H1 (cell line): Measurements from ENCODE around the gene TPRX1. TPM values are rescaled to one million over a fixed set of nuclear protein-coding genes. Genes with fewer than 3 reads are reported as not detected.

Experiments
- CTCF ChIA-PET: fragments of 300-600 bp; sonication (Branson Sonifier 250); formaldehyde crosslinking; loops from one replicate; lab custom pipeline; 2021; ENCODE audit not compliant: partially characterized antibody; lab: Charles Lee
- POLR2A ChIA-PET: fragments of 300-600 bp; sonication (Branson Sonifier 250); formaldehyde crosslinking; loops from one replicate; lab custom pipeline; 2021; ENCODE audit warnings: inconsistent platforms; ENCODE audit not compliant: partially characterized antibody; lab: Charles Lee
- DNase-seq, 2 experiments: peaks; one replicate each; pipeline versions ENCODE4 v3.0.0 to v3.0.0-alpha.2; 2010 to 2022; ENCODE audit warnings: low spot score in 2 of 2, low read depth in 1 of 2, mixed read lengths in 1 of 2
- FAIRE-seq: peaks from 2 replicates; lab custom pipeline; 2011; peaks lifted over from hg19 to GRCh38; lab: Jason Lieb, UNC
- H2AFZ ChIP-seq: 2 replicates; pipeline ENCODE4 v1.8.1; 2012; ENCODE audit warnings: low read length, inconsistent platforms
- H2AK5ac ChIP-seq: 2 replicates; pipeline ENCODE4 v1.6.1; 2013; ENCODE audit warnings: low read depth, low read length
- H2BK120ac ChIP-seq: replicated peaks from 2 replicates; pipeline ENCODE3; 2013; ENCODE audit warnings: low read depth, low read length, inconsistent platforms
- H2BK12ac ChIP-seq: 2 replicates; pipeline ENCODE4 v1.6.1; 2013; ENCODE audit warnings: low read depth, low read length
- H2BK15ac ChIP-seq: 2 replicates; pipeline ENCODE4 v1.6.1; 2013; ENCODE audit warnings: low read length
- H2BK20ac ChIP-seq: 2 replicates; pipeline ENCODE4 v1.6.1; 2013; ENCODE audit warnings: low read length
- H2BK5ac ChIP-seq: 2 replicates; pipeline ENCODE4 v1.6.1; 2013; ENCODE audit warnings: low read depth, low read length
- H3K14ac ChIP-seq: 2 replicates; pipeline ENCODE4 v1.6.1; 2013; ENCODE audit warnings: inconsistent platforms; ENCODE audit not compliant: insufficient read length
- H3K18ac ChIP-seq: 2 replicates; pipeline ENCODE4 v1.6.1; 2013; ENCODE audit warnings: low read length; ENCODE audit errors: extremely low read depth
- H3K23ac ChIP-seq: 2 replicates; pipeline ENCODE4 v1.6.1; 2013; ENCODE audit warnings: inconsistent platforms; ENCODE audit not compliant: insufficient read length
- H3K23me2 ChIP-seq: 2 replicates; pipeline ENCODE4 v1.6.1; 2013; ENCODE audit warnings: low read depth, low read length
- H3K27ac ChIP-seq: 2 replicates; pipeline ENCODE4 v1.6.1; 2011; ENCODE audit warnings: low read depth, low read length, inconsistent platforms
- H3K27me3 ChIP-seq, 4 experiments: replicated peaks in 1 of 4; 1 replicate in 1 of 4; 2 replicates in 3 of 4; pipeline versions ENCODE4 v1.6.1 to v1.8.1; 2011 to 2013; ENCODE audit warnings: low read length in 3 of 4, mild to moderate bottlenecking in 3 of 4, inconsistent platforms in 2 of 4, mixed read lengths in 2 of 4, moderate library complexity in 1 of 4; ENCODE audit not compliant: control insufficient read depth in 3 of 4, insufficient read depth in 3 of 4; ENCODE audit errors: extremely low read depth in 1 of 4
- H3K36me3 ChIP-seq, 4 experiments: 2 replicates each; pipeline versions ENCODE4 v1.6.1 to v1.8.1; 2011 to 2013; ENCODE audit warnings: mild to moderate bottlenecking in 4 of 4, low read length in 3 of 4, moderate library complexity in 2 of 4, control low read depth in 1 of 4, inconsistent platforms in 1 of 4; ENCODE audit not compliant: insufficient read depth in 4 of 4, control insufficient read depth in 2 of 4
- H3K4ac ChIP-seq: replicated peaks from 2 replicates; pipeline ENCODE3; 2013; ENCODE audit warnings: low read length, low read depth, mixed read lengths, inconsistent platforms; ENCODE audit not compliant: insufficient read length
- H3K4me1 ChIP-seq, 4 experiments: replicated peaks in 1 of 4; 1 replicate in 1 of 4; 2 replicates in 3 of 4; pipeline versions ENCODE4 v1.6.1 to v1.8.1; 2011 to 2013; ENCODE audit warnings: low read length in 3 of 4, inconsistent platforms in 2 of 4, mixed read lengths in 1 of 4; ENCODE audit not compliant: insufficient read depth in 4 of 4, control insufficient read depth in 3 of 4
- H3K4me2 ChIP-seq, 2 experiments: 2 replicates each; pipeline versions ENCODE4 v1.6.1 to v1.8.1; 2011 to 2013; ENCODE audit warnings: low read depth in 2 of 2, low read length in 2 of 2, control low read depth in 1 of 2, inconsistent platforms in 1 of 2, mild to moderate bottlenecking in 1 of 2; ENCODE audit not compliant: insufficient read depth in 1 of 2
- H3K4me3 ChIP-seq, 4 experiments: fragments of 200-600, 300-600 bp in 1 of 4; sonication (generic), shearing (Covaris generic), sonication (Bioruptor Twin) in 1 of 4; 2 replicates each; pipeline versions ENCODE4 v1.5.1 to v1.8.1; 2011 to 2016; ENCODE audit warnings: low read length in 4 of 4, low read depth in 3 of 4, control low read depth in 2 of 4, inconsistent platforms in 2 of 4, mild to moderate bottlenecking in 2 of 4, mixed read lengths in 1 of 4, moderate library complexity in 1 of 4; ENCODE audit not compliant: insufficient read depth in 2 of 4; ENCODE audit errors: extremely low read depth in 1 of 4
- H3K56ac ChIP-seq: replicated peaks from 2 replicates; pipeline ENCODE3; 2013; ENCODE audit warnings: low read depth, mild to moderate bottlenecking, mixed read lengths, low read length, inconsistent platforms; ENCODE audit not compliant: insufficient read length
- H3K79me1 ChIP-seq: 2 replicates; pipeline ENCODE4 v1.6.1; 2013; ENCODE audit warnings: low read depth, low read length, control low read depth
- H3K79me2 ChIP-seq, 2 experiments: 2 replicates each; pipeline versions ENCODE4 v1.6.1 to v1.8.1; 2012 to 2013; ENCODE audit warnings: low read length in 2 of 2, mild to moderate bottlenecking in 2 of 2, inconsistent platforms in 1 of 2; ENCODE audit not compliant: insufficient read depth in 2 of 2, control insufficient read depth in 1 of 2
- H3K9ac ChIP-seq, 4 experiments: replicated peaks in 1 of 4; 1 replicate in 1 of 4; 2 replicates in 3 of 4; pipeline versions ENCODE4 v1.6.1 to v1.8.1; 2011 to 2013; ENCODE audit warnings: low read depth in 3 of 4, low read length in 3 of 4, control low read depth in 2 of 4, mild to moderate bottlenecking in 2 of 4, moderate library complexity in 2 of 4, inconsistent platforms in 1 of 4; ENCODE audit errors: extremely low read depth in 1 of 4
- H3K9me3 ChIP-seq, 2 experiments: 2 replicates each; pipeline versions ENCODE4 v1.6.1 to v1.8.1; 2012 to 2013; ENCODE audit warnings: mild to moderate bottlenecking in 2 of 2, moderate library complexity in 2 of 2, control low read depth in 1 of 2, inconsistent platforms in 1 of 2, low read depth in 1 of 2, low read length in 1 of 2, mixed read lengths in 1 of 2; ENCODE audit not compliant: insufficient read depth in 2 of 2
- H4K20me1 ChIP-seq, 2 experiments: replicated peaks in 1 of 2; 2 replicates each; pipeline versions ENCODE3 to v1.8.1; 2011 to 2013; ENCODE audit warnings: inconsistent platforms in 2 of 2, low read length in 2 of 2, mild to moderate bottlenecking in 1 of 2; ENCODE audit not compliant: insufficient read depth in 2 of 2, control insufficient read depth in 1 of 2
- H4K5ac ChIP-seq: 2 replicates; pipeline ENCODE4 v1.6.1; 2013; ENCODE audit warnings: low read length, low read depth, mixed read lengths, inconsistent platforms; ENCODE audit not compliant: insufficient read length
- H4K8ac ChIP-seq: 2 replicates; pipeline ENCODE4 v1.8.0; 2013; ENCODE audit warnings: mild to moderate bottlenecking, moderate library complexity, low read length, inconsistent platforms; ENCODE audit not compliant: insufficient read depth; ENCODE audit errors: extremely low read depth
- H4K91ac ChIP-seq: replicated peaks from 2 replicates; pipeline ENCODE3; 2013; ENCODE audit warnings: low read length, mixed read lengths, inconsistent platforms; ENCODE audit not compliant: insufficient read length
- BACH1 ChIP-seq: IDR thresholded peaks from 2 replicates; pipeline ENCODE4 v1.6.1; 2012; ENCODE audit warnings: low read length, improper control_type of control experiment
- JUN ChIP-seq: IDR thresholded peaks from 2 replicates; pipeline ENCODE4 v1.6.1; 2011; ENCODE audit warnings: low read depth, mild to moderate bottlenecking, improper control_type of control experiment, low read length
- JUND ChIP-seq: IDR thresholded peaks from 2 replicates; pipeline ENCODE4 v1.6.1; 2011; ENCODE audit warnings: mild to moderate bottlenecking, improper control_type of control experiment, low read length
- SIN3A ChIP-seq, 2 experiments: IDR thresholded peaks in 1 of 2; conservative IDR thresholded peaks in 1 of 2; 2 replicates each; pipeline ENCODE4 v1.6.1; 2011 to 2012; ENCODE audit warnings: low read length in 2 of 2, improper control_type of control experiment in 1 of 2, low read depth in 1 of 2, mild to moderate bottlenecking in 1 of 2
- SIRT6 ChIP-seq: IDR thresholded peaks from one replicate; pipeline ENCODE4 v1.7.1; 2012; ENCODE audit warnings: low read length, inconsistent platforms
- SP2 ChIP-seq: IDR thresholded peaks from 2 replicates; pipeline ENCODE4 v1.6.1; 2012; ENCODE audit warnings: mild to moderate bottlenecking, low read length, inconsistent platforms
- SUZ12 ChIP-seq: fragments of 200-600 bp; sonication (generic); IDR thresholded peaks from 2 replicates; pipeline ENCODE4 v1.6.1; 2012; ENCODE audit warnings: mild to moderate bottlenecking, inconsistent platforms, low read length, moderate library complexity, mixed read lengths
- WGBS, 2 experiments: shearing (Covaris generic) in 1 of 2; methylation state at CpG; one replicate each; pipeline versions ENCODE4 v1.1.6 to v1.1.7; 2013 to 2015; ENCODE audit warnings: low lambda C conversion rate in 2 of 2, mixed read lengths in 2 of 2, inconsistent platforms in 1 of 2, low coverage in 1 of 2, missing lambda C conversion rate in 1 of 2; ENCODE audit not compliant: insufficient replicate concordance in 2 of 2, insufficient coverage in 1 of 2, insufficient read length in 1 of 2; ENCODE audit errors: extremely low coverage in 1 of 2, missing lambda C conversion rate in 1 of 2; 5-methylcytosine and 5-hydroxymethylcytosine counted together
- polyA plus RNA-seq, 7 experiments: library from polyadenylated mRNA; depleted of rRNA in 3 of 7; stranded (reverse) in 5 of 7; unstranded in 2 of 7; fragments of >200 nt in 5 of 7; fragments of 200-250 nt in 2 of 7; gene quantifications; 1 replicate in 5 of 7; 2 replicates in 1 of 7; 4 replicates in 1 of 7; pipeline versions ENCODE4 v1.2.1 to v1.2.3, GENCODE V29; 2011 to 2013; ENCODE audit warnings: missing spikeins in 2 of 7, mixed read lengths in 2 of 7
- total RNA-seq: library from RNA; stranded (reverse); fragmentation: NEBNext Ultra II Directional; extraction: Animal tissue kit (Norgen Biotek cat#: 25700); gene quantifications from 2 replicates; pipeline ENCODE4 v1.2.1, GENCODE V29; 2021
- TF ChIP-seq, protein P1 (sequence below): IDR thresholded peaks from 2 replicates; pipeline ENCODE4 v1.6.1; 2011; ENCODE audit warnings: low read length, improper control_type of control experiment
- TF ChIP-seq, protein P2 (sequence below): IDR thresholded peaks from 2 replicates; pipeline ENCODE4 v1.6.1; 2012; ENCODE audit warnings: inconsistent platforms

TPRX1 gene
- total and polyA plus RNA-seq, 2 of the 8 experiments (the other 6 are each of a cell fraction or from before 2014, with no cell fraction given), result 0.03 TPM; not detected in 1

DNA sequence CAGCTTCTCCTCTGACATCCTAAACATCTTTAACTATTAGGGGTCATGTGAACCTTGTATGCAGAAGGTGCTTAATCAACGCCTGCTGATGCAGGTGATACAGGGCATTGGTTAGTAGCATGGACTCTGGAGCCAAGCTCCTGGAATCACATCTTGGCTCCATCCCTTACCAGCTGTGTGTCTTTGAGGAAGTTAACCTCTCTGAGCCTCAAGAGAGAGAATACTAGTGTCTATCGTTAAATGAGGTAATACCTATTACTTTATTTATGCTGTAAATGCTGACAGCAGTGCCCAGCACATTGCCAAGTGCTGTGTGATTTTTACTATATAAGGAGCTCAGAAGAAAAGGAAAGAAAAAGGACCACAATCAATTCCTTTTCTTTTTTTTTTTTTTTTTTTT, 37.0 kb downstream of the TPRX1 start:
- H3K79me1 ChIP-seq, result no peaks in the 10 kb centered on the region
- POLR2A ChIA-PET, result interaction anchor here (1.8 to 7.2 kb wide), 6 partner anchors 9 to 319 kb away, joined by 5 to 46 read pairs (median 10); partner anchors contain the start of gene SELENOW
- FAIRE-seq (no peak), DNase-seq (no peak)
- no peak overlapping the region for H3K4me2 ChIP-seq
- no peak overlapping the region for H2AFZ ChIP-seq
- CTCF ChIA-PET, result interaction anchor here (0.6 to 6.3 kb wide), 15 partner anchors 9 to 361 kb away, joined by 3 to 150 read pairs (median 3); partner anchors contain the start of genes EHD2 and NOP53
- TF ChIP-seq SUZ12 (no peak), JUND (no peak), BACH1 (no peak), SIRT6 (no peak), SIN3A (conservative IDR thresholded peaks at IDR 0.05 in 1 of 2, IDR thresholded peaks at IDR 0.05 in 1 of 2; ENCODE audit: low read depth in 1 of 2, low read length in 2 of 2) (no peak), JUN (no peak), SP2 (no peak)
- TF ChIP-seq, protein P1, sequence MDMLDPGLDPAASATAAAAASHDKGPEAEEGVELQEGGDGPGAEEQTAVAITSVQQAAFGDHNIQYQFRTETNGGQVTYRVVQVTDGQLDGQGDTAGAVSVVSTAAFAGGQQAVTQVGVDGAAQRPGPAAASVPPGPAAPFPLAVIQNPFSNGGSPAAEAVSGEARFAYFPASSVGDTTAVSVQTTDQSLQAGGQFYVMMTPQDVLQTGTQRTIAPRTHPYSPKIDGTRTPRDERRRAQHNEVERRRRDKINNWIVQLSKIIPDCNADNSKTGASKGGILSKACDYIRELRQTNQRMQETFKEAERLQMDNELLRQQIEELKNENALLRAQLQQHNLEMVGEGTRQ, result no peak
- TF ChIP-seq, protein P2, sequence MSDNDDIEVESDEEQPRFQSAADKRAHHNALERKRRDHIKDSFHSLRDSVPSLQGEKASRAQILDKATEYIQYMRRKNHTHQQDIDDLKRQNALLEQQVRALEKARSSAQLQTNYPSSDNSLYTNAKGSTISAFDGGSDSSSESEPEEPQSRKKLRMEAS, result no peak
- WGBS, 2 experiments, result 65% methylated on average over 2 of the region's 2 CpGs; no CpG with 5 or more reads in 1 of the 2 experiments
- peaks cover 0 to 6% (median 3%) of the 10 kb centered on the region in 4 experiments; a peak in 5 of 7 replicates for H3K4me1 ChIP-seq
- H3K4ac ChIP-seq, result no peak overlapping the region
- no peak overlapping the region for H2BK120ac ChIP-seq
- H3K27ac ChIP-seq, result no peak overlapping the region
- no peak overlapping the region for H3K9ac ChIP-seq
- H2BK5ac ChIP-seq, result no peak overlapping the region; the same call in 1 of the 2 replicates
- H3K4me3 ChIP-seq, result no peak overlapping the region
- no peak overlapping the region for H4K91ac ChIP-seq
- H2BK12ac ChIP-seq, result no peak overlapping the region
- H2AK5ac ChIP-seq, result no peak overlapping the region
- no peak overlapping the region for H4K5ac ChIP-seq
- no peak overlapping the region for H3K56ac ChIP-seq
- H2BK15ac ChIP-seq, result no peak overlapping the region
- peaks cover 9% of the 10 kb centered on the region; the same call in 1 of the 2 replicates for H3K23me2 ChIP-seq
- H3K36me3 ChIP-seq, result no peaks in the 10 kb centered on the region; a peak in 1 of 8 replicates
- H2BK20ac ChIP-seq, result no peak overlapping the region
- H3K27me3 ChIP-seq, result no peaks in the 10 kb centered on the region
- H3K23ac ChIP-seq, result no peak overlapping the region
- H3K14ac ChIP-seq, result no peak overlapping the region
- H3K79me2 ChIP-seq, result no peaks in the 10 kb centered on the region
- H4K8ac ChIP-seq, result no peak overlapping the region
- H3K18ac ChIP-seq, result no peak overlapping the region
- H4K20me1 ChIP-seq, result no peaks in the 10 kb centered on the region
- H3K9me3 ChIP-seq, result no peaks in the 10 kb centered on the region
